GM12878 (cell line): ENCODE measurements around the gene SLC29A1. TPM values are rescaled to one million over a fixed set of nuclear protein-coding genes. Genes with fewer than 3 reads are reported as not detected.

Source experiments
- ATAC-seq: fragments of 200-7000 bp; cut with Tn5 transposase; 3 replicates; pipeline ENCODE4 v1.9.1; 2020; ENCODE audit warnings: mild to moderate bottlenecking, moderate library complexity
- BruUV-seq: library from RNA; stranded (reverse); fragments of 400-500 nt; replicated peaks from 2 replicates; lab custom pipeline; 2021; lab: Mats Ljungman, UMichigan
- CTCF ChIA-PET: fragments of 300-600 bp; sonication (Branson Sonifier 250); formaldehyde crosslinking; extraction: SDS; loops from one replicate; lab custom pipeline; 2021; ENCODE audit warnings: inconsistent platforms; lab: Yijun Ruan, JAX
- POLR2A ChIA-PET: fragments of 350-600 bp; formaldehyde crosslinking; extraction: SDS; loops from one replicate; lab custom pipeline; 2021; ENCODE audit warnings: inconsistent platforms; lab: Charles Lee
- RAD21 ChIA-PET: fragments of 300-600 bp; sonication (Branson Sonifier 250); formaldehyde crosslinking; loops from one replicate; lab custom pipeline; 2023; ENCODE audit warnings: antibody characterized with exemption; ENCODE audit not compliant: unreplicated experiment; lab: Charles Lee
- SMC1A ChIA-PET: fragments of 300-600 bp; sonication (Branson Sonifier 250); formaldehyde crosslinking; loops from one replicate; lab custom pipeline; 2023; ENCODE audit not compliant: unreplicated experiment, uncharacterized antibody; lab: Charles Lee
- DNase-seq: peaks from one replicate; pipeline ENCODE4 v3.0.0-alpha.2; 2011; ENCODE audit warnings: low read depth, low spot score
- FAIRE-seq: peaks from 3 replicates; lab custom pipeline; 2011; peaks lifted over from hg19 to GRCh38; lab: Jason Lieb, UNC
- H2AFZ ChIP-seq: 2 replicates; pipeline ENCODE4 v1.6.0; 2011; ENCODE audit warnings: low read depth, low read length, control low read depth; ENCODE audit not compliant: control insufficient read depth
- H3K27ac ChIP-seq: 2 replicates; pipeline ENCODE4 v1.5.1; 2011; ENCODE audit warnings: control low read depth; ENCODE audit not compliant: control insufficient read depth, insufficient read depth
- H3K27me3 ChIP-seq, 2 experiments: replicated peaks in 1 of 2; 2 replicates each; pipeline versions ENCODE4 v1.6.0 to v1.6.1; 2011; ENCODE audit warnings: low read length in 1 of 2; ENCODE audit not compliant: control insufficient read depth in 2 of 2, insufficient read depth in 2 of 2
- H3K36me3 ChIP-seq, 2 experiments: 2 replicates each; pipeline ENCODE4 v1.5.1; 2011; ENCODE audit warnings: low read length in 1 of 2; ENCODE audit not compliant: control insufficient read depth in 2 of 2, insufficient read depth in 2 of 2
- H3K4me1 ChIP-seq: 2 replicates; pipeline ENCODE4 v1.6.1; 2011; ENCODE audit warnings: mild to moderate bottlenecking, low read length, moderate library complexity, mixed read lengths; ENCODE audit not compliant: control insufficient read depth, insufficient read depth
- H3K4me2 ChIP-seq: 2 replicates; pipeline ENCODE4 v1.6.0; 2011; ENCODE audit warnings: control low read depth; ENCODE audit not compliant: control insufficient read depth, insufficient read depth
- H3K4me3 ChIP-seq: fragments of 200-600 bp; sonication (generic); 2 replicates; pipeline ENCODE4 v1.5.1; 2016
- H3K79me2 ChIP-seq: 2 replicates; pipeline ENCODE4 v1.6.0; 2011; ENCODE audit warnings: low read length; ENCODE audit not compliant: control insufficient read depth, insufficient read depth
- H3K9ac ChIP-seq: 2 replicates; pipeline ENCODE4 v1.8.0; 2011; ENCODE audit warnings: low read length, control low read depth, mixed read lengths; ENCODE audit not compliant: control insufficient read depth, insufficient read depth
- H3K9me3 ChIP-seq: replicated peaks from 3 replicates; pipeline ENCODE4 v1.5.1; 2011; ENCODE audit warnings: mild to moderate bottlenecking, low read length; ENCODE audit not compliant: control insufficient read depth, insufficient read depth
- H4K20me1 ChIP-seq: 2 replicates; pipeline ENCODE4 v1.6.0; 2011; ENCODE audit not compliant: control insufficient read depth, insufficient read depth
- ASH2L ChIP-seq: fragments of 300-600, 200-600 bp; sonication (generic); IDR thresholded peaks from 2 replicates; pipeline ENCODE4 v1.6.1; 2017; ENCODE audit warnings: low read depth, mild to moderate bottlenecking, borderline replicate concordance
- ATF7 ChIP-seq: fragments of 450-650 bp; IDR thresholded peaks from 2 replicates; pipeline ENCODE4 v1.6.1; 2016; ENCODE audit warnings: low read depth, mild to moderate bottlenecking
- CUX1 ChIP-seq: IDR thresholded peaks from 2 replicates; pipeline ENCODE4 v1.6.1; 2012; ENCODE audit warnings: improper control_type of control experiment, low read depth, low read length; ENCODE audit not compliant: insufficient replicate concordance
- GATAD2B ChIP-seq: fragments of 450-650 bp; conservative IDR thresholded peaks from 2 replicates; pipeline ENCODE4 v1.6.1; 2017; ENCODE audit warnings: low read depth, mild to moderate bottlenecking, moderate library complexity
- IRF4 ChIP-seq: IDR thresholded peaks from 2 replicates; pipeline ENCODE4 v1.6.1; 2011; ENCODE audit warnings: low read depth, low read length
- LARP7 ChIP-seq: fragments of 450-650 bp; IDR thresholded peaks from 2 replicates; pipeline ENCODE4 v1.6.1; 2017; ENCODE audit warnings: mild to moderate bottlenecking
- NKRF ChIP-seq: fragments of 450-650 bp; conservative IDR thresholded peaks from 2 replicates; pipeline ENCODE4 v1.6.1; 2017; ENCODE audit warnings: mild to moderate bottlenecking, moderate library complexity
- RELB ChIP-seq: fragments of 450-650 bp; IDR thresholded peaks from 2 replicates; pipeline ENCODE4 v1.6.1; 2017; ENCODE audit warnings: low read depth, mild to moderate bottlenecking, moderate library complexity
- SREBF1 ChIP-seq: IDR thresholded peaks from 2 replicates; pipeline ENCODE4 v1.6.1; 2012; ENCODE audit warnings: mild to moderate bottlenecking, low read length
- WGBS: methylation state at CpG from one replicate; pipeline ENCODE4 v1.1.6; 2016; ENCODE audit warnings: low lambda C conversion rate; ENCODE audit not compliant: insufficient replicate concordance, insufficient coverage; ENCODE audit errors: missing lambda C conversion rate; 5-methylcytosine and 5-hydroxymethylcytosine counted together
- in situ Hi-C: fragments of 300-500 bp; cut with MboI; formaldehyde crosslinking; loops from 9 replicates; pipeline ENCODE4 v1.14.3; 2018; ENCODE audit warnings: mixed read lengths
- intact Hi-C: fragments of 100-400 bp; cut with micrococcal nuclease; formaldehyde crosslinking; loops from one replicate; pipeline ENCODE4 v1.14.2; 2022; ENCODE audit not compliant: unreplicated experiment
- polyA plus RNA-seq, 11 experiments: library from polyadenylated mRNA; depleted of rRNA in 4 of 11; unstranded in 6 of 11; stranded (reverse) in 5 of 11; fragments of >200 nt; fragmentation: Nextera tagmentation in 4 of 11; fragmentation: Illumina TruSeq in 1 of 11; extraction: Ambion mirVana in 4 of 11; extraction: Trizol in 1 of 11; gene quantifications; 1 replicate in 1 of 11; 2 replicates in 10 of 11; pipeline versions ENCODE4 v1.2.1 to v1.2.3, GENCODE V29; 2011 to 2016; ENCODE audit warnings: inconsistent platforms in 2 of 11, missing spikeins in 2 of 11, low read depth in 1 of 11
- total RNA-seq, 4 experiments: library from RNA; depleted of rRNA in 3 of 4; stranded (reverse); fragments of >200 nt in 3 of 4; fragmentation: Illumina TruSeq in 1 of 4; extraction: Trizol in 1 of 4; gene quantifications; 2 replicates each; pipeline versions ENCODE4 v1.2.1 to v1.2.3, GENCODE V29; 2013 to 2021

SLC29A1 gene
- total and polyA plus RNA-seq, 10 of the 15 experiments (the other 5 are each of a cell fraction or from before 2014, with no cell fraction given) = 10.0 to 132 (median 93.4) TPM

GRCh38 chr6:44275749-44276648 is 52.6 kb downstream of the SLC29A1 start (continued):
- no peak for TF ChIP-seq NKRF

- ChIA-PET RAD21 (no interaction called here), SMC1A (interaction anchor here (0.6 to 1.4 kb wide), 2 partner anchors 10 to 160 kb away, joined by 3 to 4 read pairs; no protein-coding TSS in a partner anchor), POLR2A (no interaction called here), CTCF (no interaction called here)
- H3K36me3 ChIP-seq = no peaks in the 10 kb centered on the region; a peak in 1 of 4 replicates
- no peak overlapping the region for H3K4me2 ChIP-seq
- H4K20me1 ChIP-seq = no peaks in the 10 kb centered on the region
- H3K27me3 ChIP-seq = peaks cover 0 to 8% of the 10 kb centered on the region in 2 experiments; a peak in 3 of 4 replicates
- TF ChIP-seq ASH2L (no peak), SREBF1 (no peak), GATAD2B (no peak), ATF7 (no peak), IRF4 (no peak), CUX1 (no peak), RELB (no peak), LARP7 (no peak)
- no TSS peak for BruUV-seq
- no peak overlapping the region for H2AFZ ChIP-seq
- 58% methylated on average over 23 of the region's 23 CpGs for WGBS
- no peak for ATAC-seq
- in situ Hi-C loops = no loop called here
- intact Hi-C loops = no loop called here
- no peak overlapping the region for H3K9ac ChIP-seq
- no peaks in the 10 kb centered on the region for H3K4me1 ChIP-seq
- H3K79me2 ChIP-seq = no peaks in the 10 kb centered on the region
- DNase-seq = no peak
- no peak for FAIRE-seq
- no peak overlapping the region for H3K4me3 ChIP-seq
- H3K9me3 ChIP-seq = no peaks in the 10 kb centered on the region
- H3K27ac ChIP-seq = no peak overlapping the region
These were observed 53.6 kb downstream of the SLC29A1 start for GRCh38 chr6:44276667-44277640.
